ENCODE measurements around the gene CHML. TPM values are rescaled to one million over a fixed set of nuclear protein-coding genes. Genes with fewer than 3 reads are reported as not detected.

The CHML gene
- total RNA-seq, 3 donors from 2014 or later = 8.5 to 16.7 (median 9.8) TPM

- TF ChIP-seq CTCF (IDR thresholded peaks at IDR 0.05) = peak; percentile 43
- ATAC-seq (peak; percentile 79), DNase-seq (peak in 1 of 3 donors; percentile 80)
- no peaks in the 10 kb centered on the region for H3K36me3 ChIP-seq (ENCODE audit: low read depth)
- no peak overlapping the region for H3K4me3 ChIP-seq
- H3K4me1 ChIP-seq (ENCODE audit: low read depth) = no peaks in the 10 kb centered on the region
- no peaks in the 10 kb centered on the region for H3K9me3 ChIP-seq
- intact Hi-C loops (cut with DNase I, micrococcal nuclease) = no loop called here
These were observed 12.5 kb downstream of the CHML start for GRCh38 chr1:241627453-241628259.

- no peaks in the 10 kb centered on the region for H3K36me3 ChIP-seq (ENCODE audit: low read depth)
- peak; percentile 87 for ATAC-seq
- no peak for DNase-seq
- intact Hi-C loops (cut with DNase I, micrococcal nuclease) = no loop called here
- H3K9me3 ChIP-seq = no peaks in the 10 kb centered on the region
- no peak for TF ChIP-seq CTCF (IDR thresholded peaks at IDR 0.05)
- H3K4me1 ChIP-seq (ENCODE audit: low read depth) = no peaks in the 10 kb centered on the region
- no peak overlapping the region for H3K4me3 ChIP-seq
These were observed 15.2 kb downstream of the CHML start for GRCh38 chr1:241624935-241625334.

GRCh38 chr1:241622669-241623068 is 17.5 kb downstream of the CHML start:
- Histone ChIP-seq H3K4me3 (no peak overlapping the region), H3K36me3 (ENCODE audit: low read depth) (no peaks in the 10 kb centered on the region), H3K4me1 (ENCODE audit: low read depth) (peaks cover 4% of the 10 kb centered on the region), H3K9me3 (no peaks in the 10 kb centered on the region)
- intact Hi-C loops (cut with DNase I, micrococcal nuclease) = no loop called here
- ATAC-seq = no peak
- no peak for DNase-seq
- TF ChIP-seq CTCF (IDR thresholded peaks at IDR 0.05) = no peak

GRCh38 chr1:241617426-241617825 is 22.7 kb downstream of the CHML start:
- no peaks in the 10 kb centered on the region for H3K36me3 ChIP-seq (ENCODE audit: low read depth)
- intact Hi-C loops (cut with DNase I, micrococcal nuclease) = loop anchor here in 1 of 2 donors (10.0 kb wide), 1 partner anchor 83 kb away; the partner anchor contains the start of gene KMO
- DNase-seq (no peak), ATAC-seq (no peak)
- H3K4me1 ChIP-seq (ENCODE audit: low read depth) = peaks cover 11% of the 10 kb centered on the region
- H3K9me3 ChIP-seq = no peaks in the 10 kb centered on the region
- no peak overlapping the region for H3K4me3 ChIP-seq
- TF ChIP-seq CTCF (IDR thresholded peaks at IDR 0.05) = no peak

GRCh38 chr1:241615043-241615974 is 24.9 kb downstream of the CHML start:
- no peak for TF ChIP-seq CTCF (IDR thresholded peaks at IDR 0.05)
- no peaks in the 10 kb centered on the region for H3K36me3 ChIP-seq (ENCODE audit: low read depth)
- no peak overlapping the region for H3K4me3 ChIP-seq
- intact Hi-C loops (cut with DNase I, micrococcal nuclease) = loop anchor here in 1 of 2 donors (10.0 kb wide), 1 partner anchor 81 kb away; the partner anchor contains the start of gene KMO
- no peaks in the 10 kb centered on the region for H3K9me3 ChIP-seq
- H3K4me1 ChIP-seq (ENCODE audit: low read depth) = peaks cover 21% of the 10 kb centered on the region
- ATAC-seq (peak; percentile 93), DNase-seq (peak in 2 of 3 donors; percentile 34 to 41)

Data from mucosa of descending colon (tissue), 3 donors.